Activated CD8-positive, alpha-beta memory T cell treated with anti-CD3 and anti-CD28 coated beads, Interleukin-2, amount 10 ng/mL, durations not matched to agents 7 days and 5 days (primary cell): ENCODE results near the gene MAD1L1. TPM values are rescaled to one million over a fixed set of nuclear protein-coding genes. Genes with fewer than 3 reads are reported as not detected.

Experiments used
- ATAC-seq: fragments of 150-1000 bp; cut with Tn5 transposase; one replicate; pipeline ENCODE4 v1.10.0; 2021; ENCODE audit warnings: moderate library complexity
- CTCF ChIA-PET: fragments of 350-600 bp; sonication (Branson Sonifier 250); formaldehyde crosslinking; loops from one replicate; lab custom pipeline; 2021; ENCODE audit warnings: antibody characterized with exemption; lab: Charles Lee
- DNase-seq: peaks from one replicate; pipeline ENCODE4 v3.0.0-alpha.2; 2020
- H3K27ac Mint-ChIP-seq: one replicate; pipeline ENCODE4 v1.8.0; 2021; ENCODE audit warnings: mild to moderate bottlenecking, mixed read lengths
- H3K27me3 Mint-ChIP-seq: one replicate; pipeline ENCODE4 v1.8.0; 2021; ENCODE audit warnings: mixed read lengths
- H3K36me3 Mint-ChIP-seq: one replicate; pipeline ENCODE4 v1.8.0; 2021; ENCODE audit warnings: mild to moderate bottlenecking, mixed read lengths
- H3K4me1 Mint-ChIP-seq: one replicate; pipeline ENCODE4 v1.8.0; 2021; ENCODE audit warnings: mixed read lengths
- H3K4me3 Mint-ChIP-seq: one replicate; pipeline ENCODE4 v1.8.0; 2021; ENCODE audit warnings: mild to moderate bottlenecking, moderate library complexity, mixed read lengths
- H3K9me3 Mint-ChIP-seq: one replicate; pipeline ENCODE4 v1.8.0; 2022; ENCODE audit warnings: low read depth, mixed read lengths
- total RNA-seq, 2 experiments: library from RNA; stranded (reverse); gene quantifications; one replicate each; pipeline ENCODE4 v1.2.3, GENCODE V29; 2021

MAD1L1 gene
- total RNA-seq, 2 experiments from 2014 or later: 60.0 to 97.7 TPM

DNA sequence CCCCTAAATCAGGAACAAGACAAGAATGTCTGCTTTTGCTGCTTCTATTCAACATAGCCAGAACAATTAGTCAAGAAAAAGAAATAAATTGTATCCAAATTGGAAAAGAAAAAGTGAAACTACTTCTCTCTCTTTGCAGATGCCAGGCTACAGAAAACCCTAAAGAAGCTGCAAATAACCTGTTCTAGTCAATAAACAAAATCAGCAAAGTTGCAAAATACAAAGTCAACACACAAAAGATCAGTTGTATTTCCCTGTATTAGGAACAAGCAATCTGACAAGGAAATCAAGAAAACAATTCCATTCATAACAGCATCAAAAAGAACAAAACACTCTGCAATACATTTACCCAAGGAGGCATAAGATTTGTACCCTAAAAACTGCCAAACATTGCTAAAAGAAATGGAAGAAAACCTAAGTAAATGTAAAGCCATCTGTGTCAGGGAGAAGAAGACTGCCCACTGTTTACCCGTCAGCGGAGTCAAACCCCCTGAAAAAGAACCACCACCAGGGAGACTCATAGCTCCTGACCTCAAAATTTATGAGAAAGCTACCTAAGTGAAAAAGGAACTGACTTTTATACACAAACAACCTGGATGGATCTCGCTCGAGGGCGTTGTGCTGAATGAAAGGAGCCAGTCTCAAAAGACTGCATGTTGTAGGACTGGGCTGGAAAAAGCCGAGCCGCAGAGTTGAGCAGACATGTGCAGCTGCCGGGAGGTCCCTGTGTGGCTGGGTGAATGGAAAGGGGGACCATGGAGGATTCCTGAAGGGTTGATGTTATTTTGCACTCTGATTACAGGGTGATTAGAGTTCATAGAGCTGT is 263.1 kb downstream of the MAD1L1 start:
- H3K27ac Mint-ChIP-seq: no peak overlapping the region
- no peaks in the 10 kb centered on the region for H3K9me3 Mint-ChIP-seq

DNA sequence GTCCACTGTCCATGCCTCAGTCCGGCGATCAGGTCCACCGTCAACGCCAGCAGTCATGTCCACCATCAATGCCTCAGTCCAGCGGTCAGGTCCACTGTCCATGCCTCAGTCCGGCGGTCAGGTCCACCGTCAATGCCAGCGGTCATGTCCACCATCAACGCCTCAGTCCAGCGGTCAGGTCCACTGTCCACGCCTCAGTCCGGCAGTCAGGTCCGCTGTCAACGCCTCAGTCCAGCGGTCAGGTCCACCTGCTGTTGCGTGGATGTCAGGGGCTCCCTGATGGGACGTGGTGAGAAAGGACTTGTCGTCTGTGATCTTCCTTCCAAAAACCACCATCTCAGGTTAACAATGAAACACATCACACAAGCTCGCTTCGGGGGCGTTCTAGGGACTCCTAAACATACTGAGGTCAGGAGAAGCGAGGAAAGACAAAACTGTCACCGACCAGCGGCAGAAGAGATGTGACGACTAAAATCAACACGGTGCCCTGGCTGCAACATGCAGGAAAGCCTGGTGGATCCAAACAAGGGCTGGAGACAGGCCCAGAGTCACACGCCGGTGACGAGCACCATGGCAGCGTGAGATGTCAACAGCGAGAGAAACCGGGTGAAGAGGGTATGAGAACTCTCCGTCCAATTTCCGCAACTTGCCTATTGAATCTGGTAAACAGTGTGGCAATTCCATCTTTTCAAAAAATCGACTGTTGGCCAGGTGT is 264.2 kb downstream of the MAD1L1 start:
- no peak for DNase-seq
- Mint-ChIP-seq H3K27me3 (no peaks in the 10 kb centered on the region), H3K4me3 (no peak overlapping the region), H3K4me1 (peaks cover 4% of the 10 kb centered on the region), H3K9me3 (peaks cover 5% of the 10 kb centered on the region), H3K27ac (no peak overlapping the region), H3K36me3 (peaks cover 29% of the 10 kb centered on the region)
- ATAC-seq: no peak
- CTCF ChIA-PET: no interaction called here

More for the DNA sequence above, 263.1 kb downstream of the MAD1L1 start:
- ATAC-seq (no peak), DNase-seq (no peak)
- peaks cover 4% of the 10 kb centered on the region for H3K4me1 Mint-ChIP-seq
- no peak overlapping the region for H3K4me3 Mint-ChIP-seq
- H3K27me3 Mint-ChIP-seq: no peaks in the 10 kb centered on the region
- H3K36me3 Mint-ChIP-seq: peaks cover 26% of the 10 kb centered on the region
- CTCF ChIA-PET: interaction anchor here (1.0 kb wide), 1 partner anchor 211 kb away, joined by 3 read pairs; no protein-coding TSS in a partner anchor

DNA sequence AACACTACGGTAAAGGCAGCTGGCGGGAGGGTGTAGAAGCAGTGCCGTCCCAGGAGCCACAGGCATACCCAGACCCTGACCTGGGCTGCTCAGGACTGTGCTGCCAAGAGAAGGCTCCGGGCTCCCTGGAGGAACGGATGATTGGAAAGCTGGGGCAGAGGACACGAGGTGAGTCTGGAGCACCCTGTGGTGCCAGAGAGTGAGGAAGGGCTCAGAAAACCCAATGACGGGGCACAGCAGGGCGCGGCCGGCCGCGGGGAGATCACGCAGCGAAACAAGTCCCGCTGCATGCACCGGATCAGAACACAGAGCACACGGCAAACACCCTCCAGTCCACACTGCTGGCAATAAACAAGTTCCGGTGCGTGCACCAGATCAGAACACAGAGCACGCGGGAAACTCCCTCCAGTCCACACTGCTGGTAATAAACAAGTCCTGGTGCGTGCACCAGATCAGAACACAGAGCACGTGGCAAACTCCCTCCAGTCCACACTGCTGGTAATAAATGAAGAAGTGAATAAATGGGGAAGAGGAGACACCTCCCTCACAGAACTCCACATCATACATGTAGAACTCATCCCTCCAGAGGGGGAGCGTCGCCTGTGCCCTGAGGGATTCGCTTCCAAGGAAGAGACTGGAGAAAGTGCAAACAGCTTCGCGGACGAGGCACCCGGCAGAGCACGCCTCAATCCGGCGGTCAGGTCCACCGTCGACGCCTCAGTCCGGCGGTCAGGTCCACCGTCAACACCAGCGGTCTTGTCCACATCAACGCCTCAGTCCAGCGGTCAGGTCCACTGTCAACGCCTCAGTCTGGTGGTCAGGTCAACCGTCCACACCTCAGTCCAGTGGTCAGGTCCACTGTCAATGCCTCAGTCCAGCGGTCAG is 265.0 kb downstream of the MAD1L1 start:
- peaks cover 4% of the 10 kb centered on the region for H3K4me1 Mint-ChIP-seq
- no peak overlapping the region for H3K27ac Mint-ChIP-seq
- CTCF ChIA-PET: no interaction called here
- H3K4me3 Mint-ChIP-seq: no peak overlapping the region
- no peak for ATAC-seq
- peaks cover 5% of the 10 kb centered on the region for H3K9me3 Mint-ChIP-seq
- DNase-seq: no peak
- H3K36me3 Mint-ChIP-seq: peaks cover 33% of the 10 kb centered on the region
- H3K27me3 Mint-ChIP-seq: no peaks in the 10 kb centered on the region

DNA sequence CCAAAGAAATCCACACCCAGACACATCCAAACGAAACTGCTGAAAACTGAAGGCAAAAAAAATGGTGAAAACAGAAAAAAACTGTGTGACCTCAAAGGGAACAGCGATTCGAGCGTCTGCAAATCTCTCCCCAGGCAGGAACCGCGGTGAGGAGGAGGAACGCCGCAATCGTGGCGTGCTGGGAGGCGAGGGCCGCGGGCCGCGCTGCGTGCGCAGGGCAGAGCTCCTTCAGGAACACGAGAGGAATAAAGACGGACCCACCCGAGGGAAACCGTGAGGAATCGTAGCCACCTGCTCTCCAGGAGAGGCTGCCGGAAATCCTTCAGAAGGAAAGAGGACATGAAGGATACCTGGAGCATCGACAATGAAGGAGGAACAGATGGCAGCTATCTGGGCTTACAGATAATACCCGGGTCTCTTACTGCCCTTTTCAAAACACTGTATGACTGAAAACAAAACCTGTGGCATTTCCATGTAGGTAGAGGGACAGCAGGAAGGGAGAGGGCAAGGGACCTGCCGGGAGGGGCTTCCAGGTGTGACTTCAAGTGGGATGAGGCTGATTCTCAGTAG is 266.0 kb downstream of the MAD1L1 start:
- H3K4me3 Mint-ChIP-seq: no peak overlapping the region
- CTCF ChIA-PET: no interaction called here
- no peak for DNase-seq

DNA sequence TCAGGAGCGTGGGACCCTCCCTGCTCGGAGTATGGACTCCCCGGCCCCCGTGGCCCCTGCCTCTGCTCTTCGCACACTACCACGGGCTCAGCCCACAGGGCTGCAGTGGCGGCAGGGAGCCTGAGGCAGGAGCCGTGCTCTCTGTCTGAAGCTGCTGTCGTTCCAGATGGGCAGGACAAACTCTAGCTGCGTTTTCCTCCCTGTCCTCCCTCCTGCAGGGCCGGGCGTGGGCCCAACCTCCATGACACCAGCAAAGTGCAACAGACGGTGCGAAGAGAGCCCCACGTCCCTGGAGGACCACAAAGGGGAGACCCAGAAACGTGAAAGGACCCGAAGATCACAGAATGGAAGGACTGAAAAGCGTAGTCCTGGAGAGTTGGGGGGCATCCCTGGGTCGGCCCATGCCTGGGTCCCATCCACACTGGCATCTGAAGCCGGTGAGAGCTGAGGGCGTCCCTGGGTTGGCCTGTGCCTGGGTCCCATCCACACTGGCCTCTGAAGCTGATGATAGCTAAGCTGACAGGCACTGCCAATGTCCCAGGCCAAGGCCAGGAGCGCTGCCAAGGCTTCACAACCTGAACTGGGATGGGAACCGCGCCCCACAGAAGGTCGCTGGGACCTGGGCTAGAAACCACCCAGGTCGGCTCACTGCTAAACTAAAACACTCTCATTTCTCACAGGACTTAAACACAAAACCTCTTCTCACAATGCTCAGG is 267.0 kb downstream of the MAD1L1 start:
- no peak overlapping the region for H3K4me3 Mint-ChIP-seq
- no peak overlapping the region for H3K27ac Mint-ChIP-seq
- H3K9me3 Mint-ChIP-seq: peaks cover 15% of the 10 kb centered on the region
- H3K27me3 Mint-ChIP-seq: no peaks in the 10 kb centered on the region
- ATAC-seq (no peak), DNase-seq (no peak)
- H3K36me3 Mint-ChIP-seq: peaks cover 44% of the 10 kb centered on the region
- peaks cover 11% of the 10 kb centered on the region for H3K4me1 Mint-ChIP-seq
- CTCF ChIA-PET: no interaction called here

More for the DNA sequence above, 266.0 kb downstream of the MAD1L1 start:
- no peak overlapping the region for H3K27ac Mint-ChIP-seq
- ATAC-seq: no peak
- no peaks in the 10 kb centered on the region for H3K27me3 Mint-ChIP-seq
- peaks cover 12% of the 10 kb centered on the region for H3K9me3 Mint-ChIP-seq
- H3K36me3 Mint-ChIP-seq: peaks cover 39% of the 10 kb centered on the region
- H3K4me1 Mint-ChIP-seq: peaks cover 8% of the 10 kb centered on the region

- Mint-ChIP-seq H3K4me1 (peaks cover 14% of the 10 kb centered on the region), H3K27me3 (no peaks in the 10 kb centered on the region), H3K4me3 (no peak overlapping the region), H3K27ac (no peak overlapping the region), H3K36me3 (peaks cover 47% of the 10 kb centered on the region), H3K9me3 (peaks cover 17% of the 10 kb centered on the region)
- ATAC-seq (no peak), DNase-seq (no peak)
- CTCF ChIA-PET: no interaction called here
Observed at GRCh38 chr7:1964913-1965578, 267.7 kb downstream of the MAD1L1 start.

DNA sequence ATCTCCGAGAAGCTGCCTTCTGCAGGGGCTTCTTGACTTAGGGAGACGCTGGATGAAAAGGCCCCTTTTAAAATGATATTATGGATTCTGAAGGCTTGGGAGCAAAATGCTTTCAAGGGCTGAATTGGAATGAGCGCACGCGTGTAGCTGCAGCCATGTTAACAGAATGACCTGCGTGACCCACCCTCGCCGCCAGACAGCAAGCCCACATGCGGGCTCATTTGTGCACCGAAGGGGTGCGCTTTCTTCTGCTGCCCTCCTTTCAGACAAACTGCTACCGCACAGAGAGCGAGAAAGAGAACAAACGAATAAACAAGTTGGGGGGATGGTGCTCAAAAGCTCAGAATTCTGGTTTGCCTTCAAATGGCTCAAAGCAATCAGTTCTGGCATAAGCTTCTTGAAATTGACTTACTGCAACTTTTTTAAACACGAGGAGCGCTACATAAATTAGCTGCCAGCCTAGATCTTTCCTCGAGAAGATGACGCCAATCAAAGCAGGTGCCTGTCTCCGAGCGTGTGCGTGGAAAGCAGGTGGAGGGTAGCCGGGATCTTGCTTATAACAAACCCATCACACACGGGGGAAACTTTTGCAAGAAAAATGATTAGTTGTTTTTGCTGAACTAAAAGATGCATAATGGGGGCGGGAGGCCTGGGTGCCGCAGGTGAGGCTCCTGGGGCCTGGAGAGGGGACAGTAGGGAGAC is 268.4 kb downstream of the MAD1L1 start:
- DNase-seq (no peak), ATAC-seq (no peak)
- Mint-ChIP-seq H3K36me3 (peaks cover 50% of the 10 kb centered on the region), H3K9me3 (peaks cover 20% of the 10 kb centered on the region), H3K27ac (no peak overlapping the region), H3K4me1 (peaks cover 14% of the 10 kb centered on the region), H3K27me3 (peaks cover 3% of the 10 kb centered on the region), H3K4me3 (no peak overlapping the region)
- CTCF ChIA-PET: no interaction called here

DNA sequence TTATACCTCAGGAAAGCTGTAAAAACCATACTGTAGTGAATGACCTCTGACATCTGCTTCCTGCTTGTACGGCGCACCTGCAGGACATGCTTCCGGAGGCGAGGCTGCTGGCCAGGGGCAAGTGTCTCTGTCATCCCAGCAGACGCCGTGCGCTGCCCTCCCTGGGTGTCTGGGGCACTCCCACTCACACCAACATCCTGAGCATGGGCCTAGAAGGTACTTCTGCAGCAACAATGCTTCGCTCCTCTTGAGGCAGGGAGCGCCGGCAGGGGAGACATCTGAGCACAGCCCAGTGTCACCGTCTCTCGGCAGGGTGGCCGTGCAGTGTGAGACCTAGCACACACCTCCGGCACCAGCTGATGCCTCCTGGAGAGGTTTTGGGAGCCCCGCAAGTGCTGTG is 269.2 kb downstream of the MAD1L1 start:
- H3K4me3 Mint-ChIP-seq: no peak overlapping the region
- H3K36me3 Mint-ChIP-seq: peaks cover 55% of the 10 kb centered on the region
- DNase-seq (no peak), ATAC-seq (no peak)
- CTCF ChIA-PET: no interaction called here
- H3K4me1 Mint-ChIP-seq: peaks cover 14% of the 10 kb centered on the region
- no peak overlapping the region for H3K27ac Mint-ChIP-seq
- peaks cover 24% of the 10 kb centered on the region for H3K9me3 Mint-ChIP-seq
- peaks cover 8% of the 10 kb centered on the region for H3K27me3 Mint-ChIP-seq

GRCh38 chr7:1961701-1962276 is 271.0 kb downstream of the MAD1L1 start:
- peaks cover 27% of the 10 kb centered on the region for H3K9me3 Mint-ChIP-seq
- no peak for ATAC-seq
- peak; percentile 64 for DNase-seq
- H3K36me3 Mint-ChIP-seq: peaks cover 60% of the 10 kb centered on the region
- H3K27me3 Mint-ChIP-seq: peaks cover 11% of the 10 kb centered on the region
- peak overlapping the region; percentile 71 for H3K27ac Mint-ChIP-seq
- CTCF ChIA-PET: no interaction called here
- no peak overlapping the region for H3K4me3 Mint-ChIP-seq
- H3K4me1 Mint-ChIP-seq: peaks cover 12% of the 10 kb centered on the region

DNA sequence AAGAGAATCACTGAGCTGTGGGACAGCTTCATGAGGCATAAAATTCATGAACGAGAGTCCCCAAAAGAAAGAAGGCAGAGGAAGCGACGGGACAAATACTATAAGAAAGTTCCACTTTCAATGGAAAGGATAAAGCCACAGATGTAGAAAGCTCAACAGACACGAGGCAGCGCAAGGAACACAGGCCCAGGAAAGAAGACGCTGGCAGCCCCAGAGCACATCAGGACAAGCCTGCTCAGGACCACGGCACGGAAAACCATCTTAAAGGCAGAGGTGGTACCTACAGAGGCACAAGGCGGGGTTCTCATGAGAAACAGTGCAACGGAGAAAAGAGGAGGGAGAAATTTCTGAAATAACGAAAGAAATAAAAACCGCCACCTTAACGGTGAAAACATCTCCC is 273.4 kb downstream of the MAD1L1 start:
- no peak for ATAC-seq
- CTCF ChIA-PET: no interaction called here
- peaks cover 11% of the 10 kb centered on the region for H3K27me3 Mint-ChIP-seq
- no peak overlapping the region for H3K4me3 Mint-ChIP-seq
- H3K4me1 Mint-ChIP-seq: peaks cover 10% of the 10 kb centered on the region
- H3K36me3 Mint-ChIP-seq: peaks cover 50% of the 10 kb centered on the region
- DNase-seq: no peak
- H3K27ac Mint-ChIP-seq: no peak overlapping the region
- H3K9me3 Mint-ChIP-seq: peaks cover 24% of the 10 kb centered on the region

DNA sequence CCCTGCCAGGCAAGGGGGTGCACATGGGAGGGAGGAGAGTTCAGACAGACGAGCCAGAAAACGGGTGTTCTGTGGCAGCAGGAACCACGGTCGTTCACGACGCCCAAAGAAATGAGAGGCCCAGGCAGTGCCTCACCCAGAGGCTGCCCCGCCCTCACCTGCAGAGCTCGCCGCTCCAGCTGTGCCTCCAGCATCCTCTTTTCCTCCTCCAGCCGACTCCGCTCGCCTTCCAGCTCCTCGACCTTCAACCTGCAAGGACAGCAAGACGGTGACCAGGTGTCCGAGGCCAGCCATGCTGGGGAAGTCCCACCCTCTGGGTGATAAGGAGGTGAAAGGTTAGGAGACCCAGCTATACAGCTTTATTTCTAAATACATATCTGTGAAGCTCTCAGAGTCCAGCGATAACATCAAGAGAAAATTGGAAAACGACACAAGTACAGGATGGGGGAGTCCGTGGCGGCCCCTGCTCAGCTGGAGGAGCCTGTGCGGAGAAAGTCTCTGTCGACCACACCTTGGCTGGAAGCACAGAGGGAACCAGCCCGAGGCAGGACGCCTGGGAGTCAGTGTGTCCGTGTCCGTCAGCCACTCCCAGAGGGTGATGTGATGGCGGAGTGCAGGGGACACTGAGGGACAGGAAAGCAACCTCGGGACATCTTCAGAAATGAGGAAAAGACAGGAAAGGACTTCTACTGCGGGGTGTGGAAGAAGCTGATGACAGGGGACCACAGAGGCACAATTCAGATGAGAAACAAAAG is 275.1 kb downstream of the MAD1L1 start:
- H3K9me3 Mint-ChIP-seq: peaks cover 23% of the 10 kb centered on the region
- CTCF ChIA-PET: no interaction called here
- H3K27ac Mint-ChIP-seq: no peak overlapping the region
- H3K36me3 Mint-ChIP-seq: peaks cover 43% of the 10 kb centered on the region
- H3K4me1 Mint-ChIP-seq: peaks cover 10% of the 10 kb centered on the region
- H3K4me3 Mint-ChIP-seq: no peak overlapping the region
- ATAC-seq: no peak
- DNase-seq: no peak
- peaks cover 11% of the 10 kb centered on the region for H3K27me3 Mint-ChIP-seq
